ENCODE measurements around the gene QRFP.

DNA sequence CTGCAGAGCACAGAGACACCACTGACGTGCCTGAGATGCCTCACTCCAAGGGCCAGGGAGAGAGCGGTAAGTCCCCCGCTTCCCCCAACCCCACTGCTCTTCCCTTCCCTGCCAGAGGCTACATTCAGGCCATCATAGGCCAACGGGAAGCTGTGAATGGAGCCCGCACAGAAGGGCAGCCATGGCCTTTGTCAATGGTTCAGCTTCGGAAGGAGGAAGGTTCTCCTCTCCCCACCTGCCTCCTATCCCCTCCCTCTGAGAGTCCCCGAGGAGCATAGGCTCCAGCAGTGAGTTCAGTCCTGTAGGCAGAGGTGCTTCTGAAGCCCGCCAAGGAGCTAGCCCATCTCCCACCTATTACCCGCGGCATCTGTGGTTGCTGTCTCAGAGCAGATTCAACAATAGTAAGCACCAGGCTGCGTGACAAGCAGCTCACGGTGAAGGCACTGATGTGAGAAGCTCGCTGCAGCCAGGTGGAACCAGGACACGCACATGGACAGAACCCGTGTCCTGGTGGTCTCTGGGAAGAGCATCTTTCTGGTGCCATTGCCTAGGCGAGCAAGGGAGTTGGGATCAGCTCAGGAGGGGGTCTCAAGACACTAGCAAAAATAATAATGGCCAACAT is 15.9 kb downstream of the QRFP start:
- TF ChIP-seq SMC3 (conservative IDR thresholded peaks at IDR 0.05; ENCODE audit: poor library complexity) (no peak), CTCF (IDR thresholded peaks at IDR 0.05; ENCODE audit: poor library complexity, severe bottlenecking) (no peak), EZH2 (IDR thresholded peaks at IDR 0.05; ENCODE audit: borderline replicate concordance, insufficient read depth, low read length, poor library complexity, severe bottlenecking) (no peak), EP300 (conservative IDR thresholded peaks at IDR 0.05; ENCODE audit: poor library complexity, severe bottlenecking) (no peak), MXI1 (conservative IDR thresholded peaks at IDR 0.05; ENCODE audit: poor library complexity, severe bottlenecking) (no peak), POLR2AphosphoS5 (IDR thresholded peaks at IDR 0.05) (no peak), RAD21 (conservative IDR thresholded peaks at IDR 0.05) (no peak), TAF1 (IDR thresholded peaks at IDR 0.05; ENCODE audit: low read depth) (no peak)

Data from neural cell (in vitro differentiated cells).